KOPT-K1 (cell line): ENCODE measurements around the gene KREMEN1.

ENCODE experiments used
- H3K27ac ChIP-seq: fragments of 200-600 bp; sonication (generic); 2 replicates; pipeline ENCODE4 v1.5.1; 2016; ENCODE audit warnings: antibody characterized with exemption, mild to moderate bottlenecking, low read depth, low read length; ENCODE audit not compliant: poor library complexity, severe bottlenecking
- H3K36me3 ChIP-seq: fragments of 200-600 bp; sonication (generic); 2 replicates; pipeline ENCODE4 v1.5.1; 2017; ENCODE audit warnings: antibody characterized with exemption, mild to moderate bottlenecking, low read length, moderate library complexity; ENCODE audit not compliant: insufficient read depth
- H3K9me3 ChIP-seq: fragments of 200-600 bp; sonication (generic); 2 replicates; pipeline ENCODE4 v1.5.1; 2017; ENCODE audit warnings: antibody characterized with exemption, low read length, mild to moderate bottlenecking; ENCODE audit not compliant: insufficient read depth, poor library complexity, severe bottlenecking

Gene KREMEN1

GRCh38 chr22:29121124-29121523, 48.3 kb downstream of the KREMEN1 start:
- H3K9me3 ChIP-seq = peaks cover 11% of the 10 kb centered on the region
- H3K36me3 ChIP-seq = no peaks in the 10 kb centered on the region
- H3K27ac ChIP-seq = no peak overlapping the region

- Histone ChIP-seq H3K27ac (no peak overlapping the region), H3K36me3 (no peaks in the 10 kb centered on the region)
Measured at GRCh38 chr22:29122041-29122440, 49.2 kb downstream of the KREMEN1 start.

DNA sequence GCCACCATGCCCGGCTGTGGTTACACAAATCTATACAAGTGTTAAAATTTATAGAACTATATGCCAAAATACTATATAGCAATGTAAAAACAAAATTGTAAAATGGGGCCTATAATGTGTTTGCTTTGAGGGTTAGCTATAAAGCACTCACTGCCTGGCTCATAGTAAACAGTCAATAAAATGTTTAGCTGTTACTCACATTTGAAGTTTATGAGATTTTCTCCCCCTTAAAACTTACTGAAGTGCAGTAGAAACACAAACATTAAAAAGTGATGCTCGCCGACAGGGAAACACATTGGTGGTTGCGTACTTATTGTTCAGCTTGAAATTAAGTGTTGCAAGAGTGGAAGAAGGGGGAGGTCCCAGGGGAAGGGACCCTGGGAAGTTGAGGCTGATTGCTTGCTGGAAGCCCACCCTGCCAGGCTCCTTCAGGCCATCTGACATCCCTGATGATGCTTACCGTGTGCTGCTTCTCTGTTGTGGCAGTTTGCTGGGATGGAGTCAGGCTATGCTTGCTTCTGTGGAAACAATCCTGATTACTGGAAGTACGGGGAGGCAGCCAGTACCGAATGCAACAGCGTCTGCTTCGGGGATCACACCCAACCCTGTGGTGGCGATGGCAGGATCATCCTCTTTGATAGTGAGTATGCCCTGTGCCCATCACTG, 52.1 kb downstream of the KREMEN1 start:
- H3K9me3 ChIP-seq = no peaks in the 10 kb centered on the region
- H3K27ac ChIP-seq = no peak overlapping the region
- H3K36me3 ChIP-seq = no peaks in the 10 kb centered on the region

More at GRCh38 chr22:29122041-29122440, 49.2 kb downstream of the KREMEN1 start:
- H3K9me3 ChIP-seq = peaks cover 11% of the 10 kb centered on the region

DNA sequence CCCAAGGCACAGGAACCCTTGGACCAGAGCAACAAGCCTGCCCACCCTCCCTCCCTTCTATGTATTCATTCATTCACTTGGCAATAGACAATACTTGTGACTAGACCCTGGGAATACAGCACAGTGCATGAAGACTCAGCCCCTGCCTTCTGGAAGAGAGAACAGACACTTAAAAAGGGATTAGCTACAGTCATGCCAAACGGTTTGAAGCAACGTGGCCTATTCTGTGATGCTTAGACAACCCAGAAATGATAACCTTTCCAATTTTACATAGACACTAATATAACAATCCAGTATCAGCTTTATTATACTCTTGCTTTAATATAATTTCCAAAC, 52.6 kb downstream of the KREMEN1 start:
- H3K27ac ChIP-seq = no peak overlapping the region
- no peaks in the 10 kb centered on the region for H3K36me3 ChIP-seq
- H3K9me3 ChIP-seq = no peaks in the 10 kb centered on the region

- Histone ChIP-seq H3K36me3 (no peaks in the 10 kb centered on the region), H3K27ac (no peak overlapping the region), H3K9me3 (no peaks in the 10 kb centered on the region)
Measured at GRCh38 chr22:29125844-29126243, 53.0 kb downstream of the KREMEN1 start.

DNA sequence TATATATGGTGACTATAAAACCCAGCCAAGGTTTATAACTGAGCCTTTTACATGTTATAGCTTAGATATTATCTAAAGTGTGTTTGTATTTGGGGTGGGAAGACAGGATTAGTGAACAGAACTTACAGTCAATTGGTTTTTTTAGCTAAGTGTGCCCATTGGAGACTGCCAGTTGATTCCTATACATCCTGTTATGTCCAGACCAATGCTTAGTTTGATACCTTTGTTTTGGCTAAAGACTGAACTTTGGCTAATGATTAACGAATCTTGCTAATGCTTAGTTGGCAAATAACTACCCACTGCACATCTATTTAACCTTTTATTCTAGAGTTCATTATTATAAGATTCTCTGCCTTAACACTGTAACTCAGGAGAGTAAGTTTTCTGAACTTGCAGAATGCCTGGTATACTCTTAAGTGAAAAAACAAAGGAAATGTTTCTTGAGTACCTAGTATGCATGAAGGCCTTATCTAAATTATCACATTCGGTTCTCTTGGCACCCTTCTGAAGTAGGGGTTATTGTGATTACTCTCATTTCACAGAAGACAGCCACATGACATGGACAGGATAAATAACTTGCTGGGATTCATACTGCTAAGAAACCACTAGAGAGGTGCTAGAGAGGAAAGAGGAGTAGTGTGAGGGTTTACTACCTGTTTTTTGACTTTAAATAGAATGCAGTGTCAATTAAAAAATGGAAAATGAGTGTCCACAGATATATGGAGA, 54.0 kb downstream of the KREMEN1 start:
- Histone ChIP-seq H3K27ac (no peak overlapping the region), H3K9me3 (no peaks in the 10 kb centered on the region), H3K36me3 (no peaks in the 10 kb centered on the region)

DNA sequence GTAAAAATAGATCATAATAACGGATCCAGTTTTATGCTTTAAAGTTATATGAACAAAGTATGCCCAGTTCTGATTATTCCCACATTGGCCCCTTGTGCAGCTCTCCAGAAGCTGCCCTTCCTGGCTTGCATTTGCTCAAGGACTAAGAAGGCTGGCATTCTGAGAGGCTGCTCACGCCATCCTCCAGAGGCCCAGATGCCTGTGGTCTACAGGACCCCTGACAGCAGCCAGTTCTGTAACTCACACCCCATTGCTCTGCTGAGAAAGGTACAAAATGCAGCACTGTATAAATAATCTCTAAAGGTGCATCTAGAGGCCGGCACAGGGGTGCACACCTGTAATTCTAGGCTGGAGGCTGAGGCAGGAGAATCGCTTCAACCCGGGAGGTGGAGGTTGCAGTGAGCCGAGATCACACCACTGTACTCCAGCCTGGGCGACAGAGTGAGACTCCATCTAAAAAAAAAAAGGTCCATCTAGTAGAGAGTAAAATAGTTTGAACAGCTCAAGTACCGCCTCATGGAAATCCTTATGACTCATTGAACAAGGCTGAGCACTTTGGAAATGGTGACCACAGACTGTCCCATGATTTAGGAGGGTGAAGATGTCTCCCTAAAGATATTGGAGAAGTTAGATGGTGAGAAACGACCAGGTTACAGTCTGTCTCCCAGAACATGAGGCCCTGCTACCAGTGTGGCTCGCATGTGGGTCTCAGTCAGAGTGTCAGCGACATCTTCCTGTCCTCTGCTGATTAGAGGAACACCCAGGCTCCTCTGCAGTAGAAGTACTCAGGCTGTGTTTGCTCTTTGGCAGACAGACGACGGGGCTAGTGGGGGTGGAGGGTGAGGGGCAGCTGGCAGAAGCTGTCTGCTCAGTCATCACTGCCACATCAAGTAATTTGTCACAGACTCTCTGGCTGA, 56.3 kb downstream of the KREMEN1 start:
- Histone ChIP-seq H3K9me3 (no peaks in the 10 kb centered on the region), H3K36me3 (no peaks in the 10 kb centered on the region), H3K27ac (no peak overlapping the region)

DNA sequence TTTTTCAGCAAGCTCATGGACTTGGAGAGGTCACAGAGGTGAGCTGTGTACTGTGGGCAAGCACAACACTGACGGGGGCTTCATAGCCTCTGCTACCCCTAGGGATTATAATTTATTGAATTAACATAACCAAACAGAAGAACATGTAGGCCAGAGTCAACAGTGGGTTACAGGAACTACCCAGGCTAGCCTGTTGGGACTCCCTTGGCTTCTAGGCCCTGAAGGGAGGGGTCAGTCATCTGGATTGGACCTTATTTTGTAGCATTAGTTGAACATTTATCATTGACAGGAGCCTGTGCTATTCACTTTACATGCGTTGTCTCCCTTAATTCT, 56.9 kb downstream of the KREMEN1 start:
- Histone ChIP-seq H3K27ac (no peak overlapping the region), H3K36me3 (no peaks in the 10 kb centered on the region), H3K9me3 (no peaks in the 10 kb centered on the region)

DNA sequence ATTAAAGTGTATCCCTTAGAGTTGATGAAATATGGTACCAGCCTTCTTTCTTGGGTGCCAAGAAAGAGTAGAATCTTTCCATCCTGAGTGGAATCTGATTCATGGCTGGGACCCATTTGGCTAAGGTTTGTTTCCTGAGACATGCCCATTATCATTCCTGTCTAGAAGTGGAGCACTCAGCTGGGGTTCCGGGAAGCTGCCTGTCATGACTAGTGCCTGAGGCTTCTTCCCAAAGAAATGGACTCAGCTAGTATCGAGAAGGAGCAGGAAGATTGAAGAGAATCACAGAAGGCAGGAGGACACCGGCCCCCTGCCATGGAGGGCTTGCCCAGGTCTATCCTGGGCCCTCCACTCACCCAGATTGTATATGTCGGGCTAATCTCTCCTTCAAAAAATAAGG, 57.6 kb downstream of the KREMEN1 start:
- Histone ChIP-seq H3K9me3 (no peaks in the 10 kb centered on the region), H3K27ac (no peak overlapping the region), H3K36me3 (no peaks in the 10 kb centered on the region)

DNA sequence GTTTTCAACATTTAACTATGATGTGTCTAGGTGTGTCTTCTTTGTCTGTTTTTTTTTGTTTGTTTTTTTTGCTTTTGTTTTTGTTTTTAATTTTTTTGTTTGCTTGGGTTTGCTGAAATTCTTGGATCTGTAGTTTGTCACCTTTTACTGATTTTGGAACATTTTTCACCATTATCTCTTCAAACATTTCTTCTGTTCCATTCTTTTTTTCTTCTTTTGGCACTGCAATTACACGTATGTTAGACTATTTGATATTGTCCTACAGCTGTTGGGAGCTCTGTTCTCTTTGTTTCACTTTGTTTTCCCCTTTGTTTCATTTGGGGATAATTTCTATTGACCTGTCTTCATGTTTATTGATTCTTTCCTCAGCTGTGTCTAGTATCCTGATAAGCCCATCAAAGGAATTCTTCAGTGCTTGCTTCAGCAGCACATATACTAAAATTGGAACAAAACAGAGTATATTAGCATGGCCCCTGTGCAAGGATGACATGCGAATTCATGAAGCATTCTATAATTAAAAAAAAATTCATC, 60.8 kb downstream of the KREMEN1 start:
- no peaks in the 10 kb centered on the region for H3K36me3 ChIP-seq

GRCh38 chr22:29134448-29134847, 61.6 kb downstream of the KREMEN1 start:
- Histone ChIP-seq H3K36me3 (no peaks in the 10 kb centered on the region), H3K27ac (no peak overlapping the region), H3K9me3 (no peaks in the 10 kb centered on the region)

More for the DNA sequence above, 60.8 kb downstream of the KREMEN1 start:
- Histone ChIP-seq H3K27ac (no peak overlapping the region), H3K9me3 (no peaks in the 10 kb centered on the region)

- Histone ChIP-seq H3K9me3 (no peaks in the 10 kb centered on the region), H3K27ac (no peak overlapping the region), H3K36me3 (no peaks in the 10 kb centered on the region)
Measured at GRCh38 chr22:29136782-29137700, 64.2 kb downstream of the KREMEN1 start.

DNA sequence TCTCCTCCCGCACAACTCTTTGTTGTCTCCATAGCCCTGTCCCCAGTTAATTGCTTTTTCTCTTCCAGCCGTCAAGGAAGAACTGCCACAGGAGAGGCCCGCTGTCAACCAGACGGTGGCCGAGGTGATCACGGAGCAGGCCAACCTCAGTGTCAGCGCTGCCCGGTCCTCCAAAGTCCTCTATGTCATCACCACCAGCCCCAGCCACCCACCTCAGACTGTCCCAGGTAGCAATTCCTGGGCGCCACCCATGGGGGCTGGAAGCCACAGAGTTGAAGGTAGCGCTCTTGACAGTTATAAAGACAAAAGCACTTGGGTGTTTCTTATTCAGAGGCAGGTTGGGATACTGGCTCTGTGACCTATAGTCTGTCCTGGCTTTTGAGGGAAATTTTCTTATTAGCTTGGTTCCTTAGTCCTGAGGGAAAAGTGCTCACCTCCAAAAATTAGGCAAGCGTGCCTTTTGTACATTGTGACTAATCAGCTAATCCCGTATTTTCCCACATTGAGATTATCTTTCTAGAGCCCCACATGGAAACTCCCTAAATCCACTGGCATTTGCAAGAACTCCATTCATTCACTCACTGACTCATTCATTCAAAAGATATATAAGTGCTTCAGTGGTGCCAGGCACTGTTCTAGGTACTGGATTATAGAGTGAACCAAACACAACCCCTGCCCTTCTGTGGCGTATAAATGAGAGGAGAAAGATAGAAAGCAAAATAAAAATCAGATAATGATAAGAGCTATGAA, 65.9 kb downstream of the KREMEN1 start:
- no peak overlapping the region for H3K27ac ChIP-seq
- H3K36me3 ChIP-seq = no peaks in the 10 kb centered on the region
- no peaks in the 10 kb centered on the region for H3K9me3 ChIP-seq
